NCI-H460 (cell line): Measurements from ENCODE around the gene CDH23. TPM values are rescaled to one million over a fixed set of nuclear protein-coding genes. Genes with fewer than 3 reads are reported as not detected.

Experiments used
- DNase-seq: peaks from one replicate; pipeline ENCODE4 v3.0.0-alpha.2; 2016; ENCODE audit warnings: low read depth; ENCODE audit errors: extremely low read depth
- total RNA-seq: library from RNA; depleted of rRNA; stranded (reverse); fragments of >200 nt; shearing (Covaris generic); gene quantifications from 2 replicates; pipeline ENCODE4 v1.2.3, GENCODE V29; 2014

The CDH23 gene
- total RNA-seq, 1 experiment from 2014 or later: under 0.01 TPM

GRCh38 chr10:71761105-71761511, 364.4 kb downstream of the CDH23 start:
- no peak for DNase-seq

GRCh38 chr10:71761541-71762113, 364.9 kb downstream of the CDH23 start:
- no peak for DNase-seq

GRCh38 chr10:71762324-71762723, 365.6 kb downstream of the CDH23 start:
- DNase-seq: no peak

- DNase-seq: no peak
Observed at GRCh38 chr10:71763352-71764127, 366.8 kb downstream of the CDH23 start.

GRCh38 chr10:71765176-71765904, 368.6 kb downstream of the CDH23 start:
- DNase-seq: no peak

GRCh38 chr10:71765906-71766716, 369.4 kb downstream of the CDH23 start:
- no peak for DNase-seq

- peak; percentile 92 for DNase-seq
Observed at GRCh38 chr10:71766717-71767419, 370.1 kb downstream of the CDH23 start.

- DNase-seq: peak; percentile 48
Observed at GRCh38 chr10:71767420-71768035, 370.8 kb downstream of the CDH23 start.

GRCh38 chr10:71769279-71769823, 372.6 kb downstream of the CDH23 start:
- DNase-seq: no peak

- DNase-seq: no peak
Observed at GRCh38 chr10:71770255-71770654, 373.5 kb downstream of the CDH23 start.

GRCh38 chr10:71770789-71771188, 374.1 kb downstream of the CDH23 start:
- no peak for DNase-seq

- DNase-seq: no peak
Observed at GRCh38 chr10:71771204-71771603, 374.5 kb downstream of the CDH23 start.

GRCh38 chr10:71771821-71772617, 375.3 kb downstream of the CDH23 start:
- no peak for DNase-seq

- DNase-seq: no peak
Observed at GRCh38 chr10:71772832-71773220, 376.1 kb downstream of the CDH23 start.

- peak; percentile 77 for DNase-seq
Observed at GRCh38 chr10:71773221-71773971, 376.7 kb downstream of the CDH23 start, which contains the start of gene VSIR. VSIR (minus strand) TSS chr10:71773520; CDS start chr10:71773439, 81 bp downstream.

GRCh38 chr10:71774916-71775702, 378.4 kb downstream of the CDH23 start:
- DNase-seq: no peak

- DNase-seq: no peak
Observed at GRCh38 chr10:71776481-71776925, 379.8 kb downstream of the CDH23 start.
